UCSD-AML1 (cell line): Measurements from ENCODE around the gene POLR2I.

Experiments
- DNase-seq: peaks from one replicate; lab custom pipeline; 2025; ENCODE audit not compliant: unreplicated experiment; lab: John Stamatoyannopoulos, UW

Gene POLR2I

GRCh38 chr19:36064826-36065225, 49.8 kb downstream of the POLR2I start:
- no peak for DNase-seq
